HL-60 (cell line): ENCODE measurements around the gene ADAM33.

Source experiments
- DNase-seq, 2 experiments: peaks; one replicate each; pipeline ENCODE4 v3.0.0-alpha.2; 2010 to 2020; ENCODE audit warnings: low read depth in 1 of 2, low spot score in 1 of 2
- H3K27ac ChIP-seq: fragments of 250-450 bp; sonication (Bioruptor Pico); replicated peaks from 2 replicates; pipeline ENCODE4 v1.5.1; 2020; ENCODE audit warnings: mild to moderate bottlenecking, moderate library complexity
- H3K27me3 ChIP-seq: fragments of 250-450 bp; sonication (Bioruptor Pico); 2 replicates; pipeline ENCODE4 v1.5.1; 2021; ENCODE audit warnings: mild to moderate bottlenecking, moderate library complexity; ENCODE audit not compliant: insufficient read depth, poor library complexity, severe bottlenecking
- H3K4me3 ChIP-seq: replicated peaks from 2 replicates; pipeline ENCODE4 v1.5.1; 2011; ENCODE audit warnings: mild to moderate bottlenecking, control low read depth, low read length; ENCODE audit not compliant: insufficient read depth
- CTCF ChIP-seq: IDR thresholded peaks from one replicate; pipeline ENCODE4 v1.5.1; 2011; ENCODE audit warnings: low read length, control low read depth, inconsistent platforms; ENCODE audit not compliant: insufficient read depth
- GABPA ChIP-seq: IDR thresholded peaks from 2 replicates; pipeline ENCODE4 v1.6.1; 2012; ENCODE audit warnings: low read depth
- POLR2AphosphoS5 ChIP-seq: IDR thresholded peaks from 2 replicates; pipeline ENCODE4 v1.6.1; 2012; ENCODE audit warnings: low read depth
- REST ChIP-seq: IDR thresholded peaks from 2 replicates; pipeline ENCODE4 v1.6.1; 2012; ENCODE audit warnings: low read depth; ENCODE audit not compliant: insufficient replicate concordance
- SPI1 ChIP-seq: IDR thresholded peaks from 2 replicates; pipeline ENCODE4 v1.6.1; 2012; ENCODE audit warnings: low read depth, mild to moderate bottlenecking, borderline replicate concordance

ADAM33 gene

GRCh38 chr20:3646651-3647050 lies 35.2 kb downstream of the ADAM33 start:
- no peak for TF ChIP-seq POLR2AphosphoS5
- no peak for TF ChIP-seq GABPA
- no peak for TF ChIP-seq REST
- TF ChIP-seq SPI1: no peak
- TF ChIP-seq CTCF: no peak
- DNase-seq: no peak
- no peaks in the 10 kb centered on the region for H3K27me3 ChIP-seq
- no peak overlapping the region for H3K4me3 ChIP-seq
- H3K27ac ChIP-seq: no peak overlapping the region

- Histone ChIP-seq H3K27me3 (no peaks in the 10 kb centered on the region), H3K27ac (no peak overlapping the region), H3K4me3 (no peak overlapping the region)
- TF ChIP-seq POLR2AphosphoS5 (no peak), GABPA (no peak), REST (no peak), CTCF (no peak), SPI1 (no peak)
- DNase-seq: no peak
These were observed 35.8 kb downstream of the ADAM33 start for GRCh38 chr20:3646067-3646440.

GRCh38 chr20:3645309-3646066 lies 36.3 kb downstream of the ADAM33 start:
- TF ChIP-seq SPI1 (no peak), REST (no peak), CTCF (no peak), POLR2AphosphoS5 (no peak), GABPA (no peak)
- no peak for DNase-seq

More at GRCh38 chr20:3645309-3646066, 36.3 kb downstream of the ADAM33 start:
- Histone ChIP-seq H3K27me3 (no peaks in the 10 kb centered on the region), H3K4me3 (no peak overlapping the region), H3K27ac (no peak overlapping the region)
